ENCODE data around the gene NRP1.

- TF ChIP-seq TAF1 (IDR thresholded peaks at IDR 0.05; ENCODE audit: low read depth), result no peak
- no peak for TF ChIP-seq USF1 (IDR thresholded peaks at IDR 0.05)
- no peak for TF ChIP-seq YY1 (IDR thresholded peaks at IDR 0.05; ENCODE audit: low read depth)
- no peak for TF ChIP-seq NFIC (IDR thresholded peaks at IDR 0.05)
Measured at GRCh38 chr10:33189363-33189762, 145.1 kb downstream of the NRP1 start.
